ENCODE measurements around the gene PDE12. TPM values are rescaled to one million over a fixed set of nuclear protein-coding genes. Genes with fewer than 3 reads are reported as not detected.

PDE12 gene
- total RNA-seq, 2 experiments from 2014 or later: 25.9 to 27.7 TPM

DNA sequence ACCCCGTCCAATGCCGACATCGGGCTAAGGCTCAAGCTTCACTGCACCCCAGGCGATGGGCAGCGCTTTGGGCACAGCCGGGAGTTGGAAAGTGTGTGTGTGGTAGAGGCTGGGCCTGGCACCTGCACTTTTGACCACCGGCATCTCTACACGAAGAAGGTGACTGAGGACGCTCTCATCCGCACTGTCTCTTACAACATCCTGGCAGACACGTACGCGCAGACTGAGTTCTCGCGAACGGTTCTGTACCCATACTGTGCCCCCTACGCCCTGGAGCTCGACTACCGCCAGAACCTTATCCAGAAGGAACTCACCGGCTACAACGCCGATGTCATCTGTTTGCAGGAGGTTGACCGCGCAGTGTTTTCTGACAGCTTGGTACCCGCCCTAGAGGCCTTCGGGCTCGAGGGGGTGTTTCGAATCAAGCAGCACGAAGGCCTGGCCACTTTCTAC, 1.0 kb downstream of the PDE12 start:
- H3K4me3 Mint-ChIP-seq: peak overlapping the region; percentile 97
- H3K4me1 Mint-ChIP-seq: peaks cover 44% of the 10 kb centered on the region
- no peaks in the 10 kb centered on the region for H3K27me3 Mint-ChIP-seq
- peaks cover 40% of the 10 kb centered on the region for H3K36me3 Mint-ChIP-seq (ENCODE audit: low read depth)
- POLR2A ChIA-PET: interaction anchor here (0.7 to 7.6 kb wide), 23 partner anchors 10 to 466 kb away, joined by 3 to 173 read pairs (median 5); partner anchors contain the start of genes ARF4, DENND6A and SLMAP
- peak overlapping the region; percentile 93 for H3K27ac Mint-ChIP-seq
- no peaks in the 10 kb centered on the region for H3K9me3 Mint-ChIP-seq
- peak; percentile 62 for DNase-seq
- CTCF ChIA-PET: interaction anchor here (2.5 to 2.7 kb wide), 2 partner anchors 40 to 160 kb away, joined by 10 read pairs; partner anchors contain the start of gene ARF4

DNA sequence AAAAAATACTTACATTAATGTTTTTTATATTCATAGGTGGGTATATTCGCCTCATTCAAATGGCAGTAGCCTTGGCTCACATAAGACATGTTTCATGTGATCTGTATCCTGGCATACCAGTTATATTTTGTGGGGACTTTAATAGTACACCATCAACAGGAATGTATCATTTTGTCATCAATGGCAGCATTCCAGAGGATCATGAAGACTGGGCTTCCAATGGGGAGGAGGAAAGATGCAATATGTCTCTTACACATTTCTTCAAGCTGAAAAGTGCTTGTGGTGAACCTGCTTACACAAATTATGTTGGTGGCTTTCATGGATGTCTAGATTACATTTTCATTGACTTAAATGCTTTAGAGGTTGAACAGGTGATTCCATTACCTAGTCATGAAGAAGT, 3.5 kb downstream of the PDE12 start:
- no peak overlapping the region for H3K4me3 Mint-ChIP-seq
- CTCF ChIA-PET: no interaction called here
- H3K4me1 Mint-ChIP-seq: peaks cover 46% of the 10 kb centered on the region
- no peaks in the 10 kb centered on the region for H3K27me3 Mint-ChIP-seq
- no peaks in the 10 kb centered on the region for H3K9me3 Mint-ChIP-seq
- H3K36me3 Mint-ChIP-seq (ENCODE audit: low read depth): peaks cover 51% of the 10 kb centered on the region
- no peak for DNase-seq
- POLR2A ChIA-PET: interaction anchor here (7.6 kb wide), 1 partner anchor 37 kb away, joined by 173 read pairs; the partner anchor contains the start of gene ARF4
- H3K27ac Mint-ChIP-seq: peak overlapping the region; percentile 47

DNA sequence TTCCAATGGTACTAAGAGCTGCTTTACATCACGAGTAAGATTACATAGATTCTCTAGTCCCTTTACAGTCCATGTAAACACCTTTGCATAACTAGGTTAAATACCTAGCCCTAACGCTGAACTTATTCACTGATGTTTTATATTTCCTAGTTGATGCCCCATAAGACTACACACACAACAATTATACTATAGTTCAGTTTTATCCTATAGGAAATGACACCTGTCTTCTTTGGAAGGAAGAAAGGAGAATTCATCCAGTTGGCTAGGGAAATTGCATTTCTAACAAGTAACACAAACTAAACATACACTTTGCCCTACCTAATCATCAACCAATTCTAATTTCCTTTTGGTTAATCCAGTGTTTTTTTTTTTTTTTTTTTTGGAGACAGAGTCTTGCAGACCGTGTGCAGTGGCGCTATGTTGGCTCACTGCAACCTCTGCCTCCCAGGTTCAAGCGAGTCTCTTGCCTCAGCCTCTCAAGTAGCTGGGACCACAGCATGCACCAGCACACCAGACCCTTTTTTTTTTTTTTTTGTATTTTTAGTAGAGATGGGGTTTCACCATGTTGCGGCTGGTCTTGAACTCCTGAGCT, 13.9 kb downstream of the PDE12 start:
- no peak for DNase-seq
- POLR2A ChIA-PET: interaction anchor here (1.1 to 4.4 kb wide), 3 partner anchors 13 to 28 kb away, joined by 3 to 30 read pairs (median 20); partner anchors contain the start of genes ARF4 and PDE12
- CTCF ChIA-PET: interaction anchor here (0.6 kb wide), 1 partner anchor 26 kb away, joined by 4 read pairs; no protein-coding TSS in a partner anchor
- peaks cover 53% of the 10 kb centered on the region for H3K36me3 Mint-ChIP-seq (ENCODE audit: low read depth)
- H3K4me1 Mint-ChIP-seq: peaks cover 2% of the 10 kb centered on the region
- H3K27ac Mint-ChIP-seq: no peak overlapping the region
- no peaks in the 10 kb centered on the region for H3K9me3 Mint-ChIP-seq
- H3K27me3 Mint-ChIP-seq: no peaks in the 10 kb centered on the region
- no peak overlapping the region for H3K4me3 Mint-ChIP-seq

DNA sequence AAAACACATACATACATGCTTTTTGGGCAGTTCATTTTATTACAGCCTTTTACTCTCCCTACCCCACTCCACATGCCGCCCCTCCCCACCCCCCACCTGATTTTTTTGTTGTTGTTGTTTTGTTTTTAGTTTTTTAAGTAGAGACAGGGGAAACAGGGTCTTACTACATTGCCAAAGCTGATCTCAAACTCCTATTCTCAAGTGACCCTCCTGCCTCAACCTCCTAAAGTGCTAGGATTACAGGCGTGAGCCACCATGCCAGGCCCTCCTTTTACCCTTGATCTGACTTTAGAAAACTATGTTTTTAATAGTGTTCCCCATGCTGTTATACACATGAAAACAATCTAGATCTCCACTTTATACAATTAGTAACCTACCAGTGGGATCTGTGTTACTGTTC, 14.8 kb downstream of the PDE12 start:
- CTCF ChIA-PET: interaction anchor here (0.5 to 0.6 kb wide), 2 partner anchors 25 to 813 kb away, joined by 3 to 4 read pairs; no protein-coding TSS in a partner anchor
- Mint-ChIP-seq H3K36me3 (ENCODE audit: low read depth) (peaks cover 56% of the 10 kb centered on the region), H3K4me3 (no peak overlapping the region), H3K27me3 (no peaks in the 10 kb centered on the region), H3K4me1 (peaks cover 2% of the 10 kb centered on the region), H3K27ac (no peak overlapping the region), H3K9me3 (no peaks in the 10 kb centered on the region)
- POLR2A ChIA-PET: interaction anchor here (1.1 to 3.5 kb wide), 2 partner anchors 14 to 27 kb away, joined by 3 to 20 read pairs; partner anchors contain the start of genes ARF4 and PDE12
- no peak for DNase-seq

DNA sequence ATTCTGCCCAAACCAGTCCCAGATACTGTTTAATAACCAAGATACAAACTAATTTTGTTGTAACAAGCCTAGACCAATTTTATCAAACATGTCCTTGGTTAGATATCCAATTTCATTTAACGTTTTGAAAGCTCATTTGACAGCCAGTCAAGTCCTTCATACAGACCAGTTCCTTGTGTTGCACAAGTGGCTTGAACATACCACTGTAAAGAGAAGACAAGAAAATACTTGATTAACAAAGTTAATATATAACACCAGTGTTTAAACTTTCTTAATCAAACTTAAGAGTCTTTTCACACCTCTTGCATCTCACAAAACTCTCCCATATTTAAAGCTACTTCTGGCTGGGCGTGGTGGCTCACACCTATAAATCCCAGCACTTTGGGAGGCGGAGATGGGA, 16.0 kb downstream of the PDE12 start:
- CTCF ChIA-PET: interaction anchor here (0.5 to 1.0 kb wide), 3 partner anchors 12 to 102 kb away, joined by 3 read pairs; no protein-coding TSS in a partner anchor
- H3K36me3 Mint-ChIP-seq (ENCODE audit: low read depth): peaks cover 61% of the 10 kb centered on the region

DNA sequence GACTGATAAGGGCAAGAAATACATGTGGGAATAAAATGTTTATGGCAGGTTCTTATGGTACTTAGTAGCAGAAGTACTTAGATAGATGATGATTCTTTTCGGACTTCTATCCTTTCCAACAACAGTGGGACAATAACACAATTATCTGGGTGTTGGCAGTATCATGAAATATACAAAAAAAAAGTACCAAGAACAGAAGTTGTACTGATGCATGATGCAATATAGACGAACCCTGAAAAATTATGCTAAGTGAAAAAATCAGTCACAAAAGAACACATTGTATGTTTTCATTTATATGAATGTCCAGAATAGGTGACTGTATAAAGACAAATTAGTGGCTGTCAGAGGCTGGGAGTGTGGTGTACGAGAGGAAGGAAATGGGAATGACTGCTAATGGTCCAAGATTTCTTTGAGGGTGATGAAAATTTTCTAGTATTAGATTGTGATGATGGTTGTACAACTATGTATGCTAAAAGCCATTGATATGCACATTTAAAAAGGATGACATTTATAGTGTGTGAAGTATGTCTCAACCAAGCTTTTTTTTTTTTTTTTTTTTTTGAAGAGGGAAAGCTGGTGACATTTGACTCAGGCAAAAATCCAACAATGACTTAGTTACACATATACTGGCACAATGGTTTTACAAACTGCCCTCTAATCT, 20.0 kb downstream of the PDE12 start:
- Mint-ChIP-seq H3K4me3 (no peak overlapping the region), H3K27me3 (no peaks in the 10 kb centered on the region), H3K36me3 (ENCODE audit: low read depth) (peaks cover 66% of the 10 kb centered on the region), H3K4me1 (peaks cover 12% of the 10 kb centered on the region), H3K9me3 (no peaks in the 10 kb centered on the region), H3K27ac (no peak overlapping the region)
- CTCF ChIA-PET: no interaction called here
- DNase-seq: no peak
- POLR2A ChIA-PET: interaction anchor here (1.0 to 1.4 kb wide), 2 partner anchors 20 kb away, joined by 3 to 4 read pairs; partner anchors contain the start of gene PDE12

More for the DNA sequence above, 16.0 kb downstream of the PDE12 start:
- H3K27ac Mint-ChIP-seq: no peak overlapping the region
- H3K4me3 Mint-ChIP-seq: no peak overlapping the region
- no peaks in the 10 kb centered on the region for H3K9me3 Mint-ChIP-seq
- DNase-seq: no peak
- POLR2A ChIA-PET: interaction anchor here (3.5 kb wide), 1 partner anchor 15 kb away, joined by 20 read pairs; the partner anchor contains the start of gene PDE12
- peaks cover 10% of the 10 kb centered on the region for H3K4me1 Mint-ChIP-seq
- no peaks in the 10 kb centered on the region for H3K27me3 Mint-ChIP-seq

DNA sequence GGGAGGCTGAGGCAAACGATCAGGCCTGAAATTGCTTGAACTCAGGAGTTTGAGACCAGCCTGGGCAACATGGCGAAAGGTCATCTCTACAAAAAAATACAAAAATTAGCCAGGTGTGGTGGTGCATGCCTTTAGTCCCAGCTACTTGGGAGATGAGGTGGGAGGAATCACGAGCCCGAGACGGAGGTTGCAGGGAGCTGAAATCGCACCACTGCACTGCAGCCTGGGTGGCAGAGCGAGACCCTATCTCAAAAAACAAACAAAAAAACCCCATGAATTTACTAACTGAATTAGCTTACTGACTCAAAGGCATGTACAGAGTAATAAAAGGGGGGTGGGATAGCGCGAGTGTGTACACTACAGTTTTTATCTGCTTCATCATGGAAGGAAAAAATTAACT, 21.7 kb downstream of the PDE12 start:
- Mint-ChIP-seq H3K4me1 (peaks cover 12% of the 10 kb centered on the region), H3K36me3 (ENCODE audit: low read depth) (peaks cover 60% of the 10 kb centered on the region), H3K27ac (no peak overlapping the region), H3K9me3 (no peaks in the 10 kb centered on the region), H3K27me3 (no peaks in the 10 kb centered on the region), H3K4me3 (no peak overlapping the region)
- CTCF ChIA-PET: no interaction called here
- POLR2A ChIA-PET: interaction anchor here (1.4 to 5.1 kb wide), 3 partner anchors 19 to 21 kb away, joined by 4 to 17 read pairs (median 4); partner anchors contain the start of genes ARF4 and PDE12
- no peak for DNase-seq

DNA sequence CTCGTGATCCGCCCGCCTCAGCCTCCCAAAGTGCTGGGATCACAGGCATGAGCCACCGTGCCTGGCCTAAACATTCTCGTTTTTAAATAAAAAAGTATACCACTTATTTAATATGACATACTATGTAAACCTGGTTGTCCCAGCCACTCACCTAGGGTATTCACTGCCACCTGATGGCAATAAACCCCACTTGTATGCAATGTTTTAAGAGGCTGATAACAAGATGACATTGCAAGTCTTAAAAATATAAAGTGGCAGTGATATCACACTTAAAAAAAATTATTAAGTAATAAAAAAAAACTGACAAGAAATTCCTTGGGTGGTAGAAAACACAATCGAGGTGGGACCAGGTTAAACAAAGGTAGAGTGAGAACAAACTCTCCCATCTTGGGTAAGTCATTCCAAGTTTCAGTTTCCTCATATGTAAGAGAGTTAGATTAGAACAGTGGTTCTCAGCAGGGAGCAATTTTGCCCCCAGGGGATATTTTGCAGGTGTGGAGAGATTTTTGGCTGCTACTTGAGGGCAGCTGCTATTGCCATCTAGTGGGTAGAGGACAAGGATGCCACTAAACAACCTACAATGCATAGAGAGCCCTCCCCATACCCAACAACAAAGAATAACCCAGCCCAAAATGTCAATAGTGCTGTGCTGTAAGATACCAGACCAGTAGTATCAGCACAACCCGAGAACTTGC, 26.5 kb downstream of the PDE12 start:
- POLR2A ChIA-PET: interaction anchor here (2.8 to 5.1 kb wide), 2 partner anchors 14 to 26 kb away, joined by 17 to 18 read pairs; partner anchors contain the start of genes ARF4 and PDE12
- peaks cover 12% of the 10 kb centered on the region for H3K4me1 Mint-ChIP-seq
- H3K4me3 Mint-ChIP-seq: no peak overlapping the region
- peaks cover 45% of the 10 kb centered on the region for H3K36me3 Mint-ChIP-seq (ENCODE audit: low read depth)
- no peaks in the 10 kb centered on the region for H3K9me3 Mint-ChIP-seq
- no peak for DNase-seq
- H3K27me3 Mint-ChIP-seq: no peaks in the 10 kb centered on the region
- CTCF ChIA-PET: no interaction called here
- H3K27ac Mint-ChIP-seq: no peak overlapping the region

DNA sequence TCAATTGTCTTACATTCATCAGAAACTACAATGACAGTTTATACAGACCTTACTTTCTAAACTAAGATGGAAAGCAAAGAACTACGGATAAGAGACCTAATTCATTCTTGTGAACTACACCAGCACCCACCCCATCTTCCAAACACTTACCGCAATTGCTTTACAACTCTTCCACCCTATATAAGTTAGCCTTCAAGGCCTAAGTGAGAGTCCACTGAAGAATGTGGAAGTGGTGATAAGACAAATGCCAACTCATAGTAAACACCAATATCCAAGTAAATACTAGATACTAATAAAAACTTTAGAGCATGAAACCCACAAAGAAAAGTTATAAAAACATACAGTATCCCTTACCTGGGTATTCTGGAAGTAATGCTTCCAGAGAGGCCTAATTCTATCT, 27.5 kb downstream of the PDE12 start:
- POLR2A ChIA-PET: no interaction called here

DNA sequence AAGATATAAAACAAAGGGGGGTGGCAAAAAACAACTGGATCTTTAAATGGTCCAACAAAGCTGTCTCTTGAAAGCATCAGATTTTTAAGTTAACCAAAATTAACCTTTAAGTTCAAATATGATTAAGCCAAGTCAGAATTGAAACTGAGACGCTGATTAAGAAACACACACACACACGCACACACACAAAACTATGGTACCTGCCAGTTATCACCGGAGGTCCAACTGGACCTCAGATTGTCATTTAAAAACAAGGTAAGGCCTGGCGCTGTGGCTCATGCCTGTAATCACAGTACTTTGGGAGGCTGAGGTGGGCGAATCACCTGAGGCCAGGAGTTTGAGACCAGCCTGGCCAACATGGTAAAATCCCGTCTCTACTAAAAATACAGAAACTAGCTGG, 30.7 kb downstream of the PDE12 start:
- H3K4me3 Mint-ChIP-seq: no peak overlapping the region
- H3K36me3 Mint-ChIP-seq (ENCODE audit: low read depth): peaks cover 31% of the 10 kb centered on the region

More for the DNA sequence above, 27.5 kb downstream of the PDE12 start:
- no peak for DNase-seq
- no peaks in the 10 kb centered on the region for H3K27me3 Mint-ChIP-seq
- H3K9me3 Mint-ChIP-seq: no peaks in the 10 kb centered on the region
- CTCF ChIA-PET: no interaction called here
- peaks cover 16% of the 10 kb centered on the region for H3K4me1 Mint-ChIP-seq
- no peak overlapping the region for H3K27ac Mint-ChIP-seq
- H3K36me3 Mint-ChIP-seq (ENCODE audit: low read depth): peaks cover 43% of the 10 kb centered on the region
- no peak overlapping the region for H3K4me3 Mint-ChIP-seq

DNA sequence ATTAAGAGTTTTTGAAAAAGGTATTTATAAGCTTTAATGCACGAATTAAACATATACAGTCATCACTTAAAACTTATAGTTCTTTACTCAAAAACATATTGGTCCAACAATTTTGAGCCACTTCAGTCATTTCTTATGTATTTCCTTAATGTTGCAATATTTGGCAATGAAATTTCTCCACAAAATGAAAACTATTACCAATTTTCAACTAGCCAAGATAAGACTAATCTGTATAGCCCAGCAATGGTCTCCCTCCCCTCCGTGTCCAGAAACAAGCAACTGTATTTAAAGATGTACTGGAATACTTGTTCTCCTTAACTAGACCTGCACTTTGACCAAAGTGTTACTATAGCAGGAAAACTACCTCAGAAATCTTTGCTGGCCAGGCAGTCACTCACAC, 31.8 kb downstream of the PDE12 start:
- CTCF ChIA-PET: no interaction called here
- POLR2A ChIA-PET: interaction anchor here (3.8 kb wide), 1 partner anchor 9 kb away, joined by 21 read pairs; the partner anchor contains the start of gene ARF4
- no peak for DNase-seq
- H3K27ac Mint-ChIP-seq: no peak overlapping the region
- H3K4me3 Mint-ChIP-seq: no peak overlapping the region
- H3K9me3 Mint-ChIP-seq: no peaks in the 10 kb centered on the region
- H3K36me3 Mint-ChIP-seq (ENCODE audit: low read depth): peaks cover 33% of the 10 kb centered on the region
- H3K4me1 Mint-ChIP-seq: peaks cover 27% of the 10 kb centered on the region
- H3K27me3 Mint-ChIP-seq: no peaks in the 10 kb centered on the region

More for the DNA sequence above, 30.7 kb downstream of the PDE12 start:
- POLR2A ChIA-PET: interaction anchor here (0.6 to 3.8 kb wide), 2 partner anchors 10 to 12 kb away, joined by 3 to 21 read pairs; partner anchors contain the start of gene ARF4
- H3K9me3 Mint-ChIP-seq: no peaks in the 10 kb centered on the region
- CTCF ChIA-PET: no interaction called here
- no peak overlapping the region for H3K27ac Mint-ChIP-seq
- peaks cover 21% of the 10 kb centered on the region for H3K4me1 Mint-ChIP-seq
- H3K27me3 Mint-ChIP-seq: no peaks in the 10 kb centered on the region
- DNase-seq: no peak

DNA sequence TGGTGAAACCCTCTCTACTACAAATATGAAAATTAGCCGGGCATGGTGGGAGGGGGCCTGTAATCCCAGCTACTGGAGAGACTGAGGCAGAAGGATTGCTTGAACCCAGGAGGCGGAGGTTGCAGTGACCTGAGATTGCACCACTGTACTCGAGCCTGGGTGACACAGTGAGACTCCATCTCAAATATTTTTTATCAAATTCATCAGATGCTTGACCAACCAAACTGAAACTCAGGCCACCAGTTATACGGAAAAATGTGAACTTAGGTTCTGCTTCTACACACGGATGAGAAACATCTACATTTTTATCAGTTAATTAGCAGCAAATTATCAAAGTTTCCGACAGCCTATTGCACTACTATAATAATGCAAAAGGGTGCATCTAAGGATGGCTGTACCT, 36.2 kb downstream of the PDE12 start:
- H3K4me1 Mint-ChIP-seq: peaks cover 42% of the 10 kb centered on the region
- H3K36me3 Mint-ChIP-seq (ENCODE audit: low read depth): peaks cover 39% of the 10 kb centered on the region
- POLR2A ChIA-PET: interaction anchor here (8.7 kb wide), 1 partner anchor 35 kb away, joined by 173 read pairs; the partner anchor contains the start of gene PDE12
- H3K4me3 Mint-ChIP-seq: no peak overlapping the region
- CTCF ChIA-PET: interaction anchor here (1.0 kb wide), 1 partner anchor 21 kb away, joined by 8 read pairs; no protein-coding TSS in a partner anchor
- H3K27ac Mint-ChIP-seq: no peak overlapping the region
- DNase-seq: no peak
- H3K27me3 Mint-ChIP-seq: no peaks in the 10 kb centered on the region
- no peaks in the 10 kb centered on the region for H3K9me3 Mint-ChIP-seq

All from activated CD4-positive, alpha-beta memory T cell treated with anti-CD3 and anti-CD28 coated beads, Interleukin-2, amount 10 ng/mL, durations not matched to agents 7 days and 5 days (primary cell).